Activated T-helper 1 cell treated with anti-CD3 and anti-CD28 coated beads, Interleukin-12 subunit alpha, Interleukin-12 subunit beta, Interleukin-2, Interleukin-4 antibody, amounts not matched to agents 30 ng/mL and 10 ng/mL and 1 ng/mL, durations not matched to agents 14 hours and 24 hours and 36 hours (primary cell): ENCODE measurements around the gene ATG5. TPM values are rescaled to one million over a fixed set of nuclear protein-coding genes. Genes with fewer than 3 reads are reported as not detected.
A peak's percentile ranks its signal among the peaks of the same experiment; 100 is the strongest.
"Not testable (repeated sequence)": the region's sequence is repeated elsewhere in the genome, so short reads cannot be mapped to it uniquely, and the experiment has no call there.

Source experiments
- DNase-seq: peaks from one replicate; pipeline ENCODE4 v3.0.0; 2021; ENCODE audit warnings: low spot score
- H3K27ac Mint-ChIP-seq: one replicate; pipeline ENCODE4 v1.8.0; 2021; ENCODE audit warnings: mild to moderate bottlenecking, mixed read lengths
- H3K27me3 Mint-ChIP-seq: one replicate; pipeline ENCODE4 v1.8.0; 2022; ENCODE audit warnings: mild to moderate bottlenecking, moderate library complexity, mixed read lengths; ENCODE audit not compliant: insufficient read depth
- H3K36me3 Mint-ChIP-seq: one replicate; pipeline ENCODE4 v1.8.0; 2021; ENCODE audit warnings: low read depth, mixed read lengths
- H3K4me1 Mint-ChIP-seq: one replicate; pipeline ENCODE4 v1.8.0; 2021; ENCODE audit warnings: low read depth, mixed read lengths
- H3K4me3 Mint-ChIP-seq: one replicate; pipeline ENCODE4 v1.8.0; 2021; ENCODE audit warnings: mild to moderate bottlenecking, moderate library complexity, mixed read lengths
- H3K9me3 Mint-ChIP-seq: one replicate; pipeline ENCODE4 v1.8.0; 2021; ENCODE audit warnings: mixed read lengths
- intact Hi-C: fragments of 100-400 bp; cut with micrococcal nuclease; formaldehyde crosslinking; loops from one replicate; pipeline ENCODE4 v1.15.1; 2024
- total RNA-seq: library from RNA; stranded (reverse); gene quantifications from 2 replicates; pipeline ENCODE4 v1.2.3, GENCODE V29; 2022

Gene ATG5
- total RNA-seq, 1 donor from 2014 or later, result 36.7 TPM

DNA sequence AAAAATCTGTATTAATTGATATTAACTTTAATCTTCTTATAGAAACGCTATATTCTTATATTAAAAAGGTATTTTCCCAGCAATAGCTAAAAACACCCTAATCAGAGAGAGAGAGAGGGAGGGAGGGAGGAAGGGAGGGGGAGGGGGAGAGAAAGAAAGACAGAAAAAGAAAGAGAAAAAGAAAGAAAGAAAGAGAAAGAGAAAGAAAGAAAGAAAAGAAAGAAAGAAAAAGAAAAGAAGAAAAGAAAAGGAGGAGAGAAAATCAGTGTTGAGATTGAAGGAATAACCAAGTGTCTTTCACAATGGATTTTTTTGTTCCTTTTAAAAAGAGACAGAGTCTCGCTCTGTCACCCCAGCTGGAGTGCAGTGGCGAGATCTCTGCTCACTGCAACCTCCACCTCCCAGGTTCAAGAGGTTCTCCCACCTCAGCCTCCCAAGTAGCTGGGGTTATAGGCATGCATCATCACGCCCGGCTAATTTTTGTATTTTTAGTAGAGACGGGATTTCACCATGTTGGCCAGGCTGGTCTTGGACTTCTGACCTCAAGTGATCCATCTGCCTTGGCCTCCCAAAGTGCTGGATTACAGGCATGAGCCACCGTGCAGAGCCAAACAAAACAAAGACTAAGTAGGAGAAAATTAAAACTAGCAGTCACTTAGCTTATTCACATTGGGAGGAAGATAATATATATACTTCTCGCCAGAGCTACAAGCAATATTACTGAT, 73.9 kb downstream of the ATG5 start:
- Mint-ChIP-seq H3K36me3 (peaks cover 16% of the 10 kb centered on the region), H3K4me1 (peaks cover 13% of the 10 kb centered on the region)
- DNase-seq, H3K4me3 Mint-ChIP-seq, H3K27me3 Mint-ChIP-seq, H3K27ac Mint-ChIP-seq, intact Hi-C loops, H3K9me3 Mint-ChIP-seq: not testable (repeated sequence)

DNA sequence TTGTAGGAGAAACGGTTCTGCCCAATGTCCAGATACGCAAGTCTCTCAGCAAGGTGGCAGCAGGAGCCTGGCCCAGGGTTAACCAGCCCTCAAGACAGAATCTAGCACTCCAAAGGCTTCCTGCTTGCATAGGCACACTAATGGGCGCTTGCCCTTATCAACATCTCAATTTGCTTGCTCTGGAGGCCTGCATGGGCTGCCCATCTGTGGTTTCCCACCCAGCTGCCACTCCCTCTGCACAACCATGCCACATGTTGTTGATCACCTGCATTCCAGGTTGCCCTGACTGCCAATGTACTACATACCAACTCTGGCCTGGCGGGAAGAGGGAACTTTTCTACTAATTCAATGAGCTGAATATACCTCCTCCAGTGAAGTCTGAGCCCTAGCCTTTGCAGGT, 74.6 kb downstream of the ATG5 start:
- Mint-ChIP-seq H3K36me3 (peaks cover 16% of the 10 kb centered on the region), H3K4me3 (no peak overlapping the region), H3K9me3 (no peaks in the 10 kb centered on the region), H3K27me3 (no peaks in the 10 kb centered on the region), H3K4me1 (peaks cover 18% of the 10 kb centered on the region), H3K27ac (no peak overlapping the region)
- no peak for DNase-seq
- intact Hi-C loops, result no loop called here

DNA sequence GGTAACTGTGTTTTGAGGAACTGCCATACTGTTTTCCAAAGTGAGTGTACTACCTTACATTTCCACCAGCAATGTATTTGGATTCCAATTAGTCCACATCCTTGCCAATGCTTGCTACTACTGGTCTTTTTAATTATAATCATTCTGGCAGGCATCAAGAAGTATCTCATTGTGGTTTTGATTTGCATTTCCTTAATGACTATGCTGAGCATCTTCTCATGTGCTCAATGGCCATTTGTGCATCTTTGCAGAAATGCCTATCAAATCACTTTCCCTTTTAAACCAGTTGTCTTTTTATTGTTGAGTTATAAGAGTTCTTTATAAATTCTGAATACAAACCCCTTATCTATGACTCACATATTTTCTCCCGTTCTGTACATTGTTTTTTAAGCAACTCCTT, 75.9 kb downstream of the ATG5 start:
- peaks cover 18% of the 10 kb centered on the region for H3K4me1 Mint-ChIP-seq
- intact Hi-C loops, result no loop called here
- H3K27ac Mint-ChIP-seq, result no peak overlapping the region
- no peak overlapping the region for H3K4me3 Mint-ChIP-seq
- no peak for DNase-seq
- H3K27me3 Mint-ChIP-seq, result no peaks in the 10 kb centered on the region
- H3K9me3 Mint-ChIP-seq, result no peaks in the 10 kb centered on the region
- H3K36me3 Mint-ChIP-seq, result peaks cover 16% of the 10 kb centered on the region

- intact Hi-C loops, result no loop called here
- Mint-ChIP-seq H3K9me3 (peaks cover 4% of the 10 kb centered on the region), H3K36me3 (peaks cover 27% of the 10 kb centered on the region), H3K4me3 (no peak overlapping the region), H3K27ac (no peak overlapping the region), H3K4me1 (peaks cover 19% of the 10 kb centered on the region), H3K27me3 (no peaks in the 10 kb centered on the region)
- DNase-seq, result no peak
Observed at GRCh38 chr6:106247733-106248132, 77.8 kb downstream of the ATG5 start.

- Mint-ChIP-seq H3K9me3 (peaks cover 4% of the 10 kb centered on the region), H3K4me3 (no peak overlapping the region), H3K36me3 (peaks cover 28% of the 10 kb centered on the region), H3K27me3 (no peaks in the 10 kb centered on the region), H3K4me1 (peaks cover 16% of the 10 kb centered on the region), H3K27ac (peak overlapping the region; percentile 26)
- intact Hi-C loops, result no loop called here
- DNase-seq, result no peak
Observed at GRCh38 chr6:106247293-106247692, 78.3 kb downstream of the ATG5 start.

DNA sequence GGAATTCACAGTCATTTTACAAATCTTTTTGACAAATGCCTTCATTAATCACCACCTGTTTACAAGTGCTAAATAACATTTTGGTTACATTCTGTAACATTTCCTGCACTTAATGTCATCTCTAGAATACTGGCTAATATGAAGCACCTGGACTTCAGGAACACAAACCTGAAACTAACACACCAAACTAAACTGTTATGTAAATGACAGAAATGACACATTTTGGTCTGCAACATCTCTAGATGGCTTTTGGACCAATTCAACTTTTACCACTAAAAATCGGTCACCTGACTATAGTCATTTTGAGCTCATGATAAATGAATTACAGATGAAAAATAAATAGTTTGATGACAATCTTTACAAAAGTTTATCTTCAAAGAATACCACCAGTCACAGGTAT, 80.6 kb downstream of the ATG5 start:
- Mint-ChIP-seq H3K27ac (no peak overlapping the region), H3K4me1 (peaks cover 16% of the 10 kb centered on the region), H3K9me3 (peaks cover 4% of the 10 kb centered on the region), H3K4me3 (no peak overlapping the region), H3K36me3 (peaks cover 30% of the 10 kb centered on the region), H3K27me3 (no peaks in the 10 kb centered on the region)
- intact Hi-C loops, result no loop called here
- DNase-seq, result no peak

GRCh38 chr6:106244521-106244920, 81.0 kb downstream of the ATG5 start:
- Mint-ChIP-seq H3K36me3 (peaks cover 30% of the 10 kb centered on the region), H3K9me3 (peaks cover 4% of the 10 kb centered on the region), H3K4me3 (no peak overlapping the region), H3K27me3 (no peaks in the 10 kb centered on the region), H3K27ac (no peak overlapping the region), H3K4me1 (peaks cover 16% of the 10 kb centered on the region)
- intact Hi-C loops, result no loop called here
- DNase-seq, result no peak

- Mint-ChIP-seq H3K4me3 (no peak overlapping the region), H3K36me3 (peaks cover 30% of the 10 kb centered on the region), H3K27ac (no peak overlapping the region), H3K9me3 (peaks cover 4% of the 10 kb centered on the region), H3K4me1 (peaks cover 16% of the 10 kb centered on the region), H3K27me3 (no peaks in the 10 kb centered on the region)
- intact Hi-C loops, result no loop called here
- DNase-seq, result no peak
Observed at GRCh38 chr6:106243261-106243660, 82.3 kb downstream of the ATG5 start.

DNA sequence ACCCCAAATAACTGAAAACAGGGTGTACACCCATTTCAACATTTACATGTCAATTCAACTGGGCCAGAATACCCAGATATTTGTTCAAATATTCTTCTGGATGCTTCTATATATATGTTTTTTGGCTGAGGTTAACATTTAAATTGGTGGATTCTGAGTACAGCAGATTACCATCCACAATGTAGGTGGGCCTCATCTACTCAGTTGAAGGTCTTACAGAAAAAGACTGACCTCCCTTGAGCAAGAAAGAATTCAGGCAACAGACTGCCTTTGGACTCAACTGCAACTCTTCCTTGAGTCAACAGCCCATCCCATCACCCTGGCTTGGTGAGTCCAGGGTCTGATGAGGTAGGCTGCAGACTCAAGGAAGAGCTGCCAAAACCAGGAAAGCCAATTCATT, 84.1 kb downstream of the ATG5 start:
- no peaks in the 10 kb centered on the region for H3K27me3 Mint-ChIP-seq
- peaks cover 15% of the 10 kb centered on the region for H3K4me1 Mint-ChIP-seq
- no peak overlapping the region for H3K27ac Mint-ChIP-seq
- H3K4me3 Mint-ChIP-seq, result no peak overlapping the region
- intact Hi-C loops, result no loop called here
- peaks cover 8% of the 10 kb centered on the region for H3K9me3 Mint-ChIP-seq
- peaks cover 21% of the 10 kb centered on the region for H3K36me3 Mint-ChIP-seq
- DNase-seq, result no peak

GRCh38 chr6:106237286-106237685, 88.3 kb downstream of the ATG5 start:
- H3K36me3 Mint-ChIP-seq, result peaks cover 29% of the 10 kb centered on the region
- H3K9me3 Mint-ChIP-seq, result peaks cover 20% of the 10 kb centered on the region
- no peak for DNase-seq
- no peak overlapping the region for H3K27ac Mint-ChIP-seq
- no peaks in the 10 kb centered on the region for H3K4me1 Mint-ChIP-seq
- intact Hi-C loops, result loop anchor here (5.0 kb wide), 1 partner anchor 40 kb away; no protein-coding TSS in a partner anchor
- H3K27me3 Mint-ChIP-seq, result no peaks in the 10 kb centered on the region
- H3K4me3 Mint-ChIP-seq, result no peak overlapping the region

DNA sequence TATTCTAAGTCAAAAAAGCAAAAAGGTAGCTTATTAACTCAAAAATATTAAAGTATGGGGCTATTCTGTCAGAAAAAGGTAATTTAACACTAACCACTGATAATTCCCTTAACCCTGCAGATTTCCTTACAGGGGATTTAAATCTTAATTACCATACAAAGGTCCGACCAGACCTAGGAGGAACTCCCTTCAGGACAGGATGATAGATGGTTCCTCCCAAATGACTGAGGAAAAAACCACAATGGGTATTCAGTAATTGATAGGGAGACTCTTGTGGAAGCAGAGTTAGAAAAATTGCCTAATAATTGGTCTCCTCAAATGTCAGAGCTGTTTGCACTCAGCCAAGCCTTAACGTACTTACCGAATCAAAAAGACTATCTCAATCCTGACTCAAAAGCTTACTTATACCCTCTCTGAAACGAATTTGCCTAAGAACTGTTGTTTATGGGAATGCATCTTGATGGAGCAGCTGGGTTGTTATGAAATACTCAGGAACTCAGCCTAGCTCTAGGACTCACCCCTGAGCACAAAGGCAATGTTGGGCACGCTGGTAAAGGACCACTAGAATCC, 95.6 kb downstream of the ATG5 start:
- H3K4me3 Mint-ChIP-seq, H3K27ac Mint-ChIP-seq, H3K9me3 Mint-ChIP-seq, H3K27me3 Mint-ChIP-seq, intact Hi-C loops, DNase-seq: not testable (repeated sequence)
- Mint-ChIP-seq H3K36me3 (peaks cover 19% of the 10 kb centered on the region), H3K4me1 (peaks cover 29% of the 10 kb centered on the region)

DNA sequence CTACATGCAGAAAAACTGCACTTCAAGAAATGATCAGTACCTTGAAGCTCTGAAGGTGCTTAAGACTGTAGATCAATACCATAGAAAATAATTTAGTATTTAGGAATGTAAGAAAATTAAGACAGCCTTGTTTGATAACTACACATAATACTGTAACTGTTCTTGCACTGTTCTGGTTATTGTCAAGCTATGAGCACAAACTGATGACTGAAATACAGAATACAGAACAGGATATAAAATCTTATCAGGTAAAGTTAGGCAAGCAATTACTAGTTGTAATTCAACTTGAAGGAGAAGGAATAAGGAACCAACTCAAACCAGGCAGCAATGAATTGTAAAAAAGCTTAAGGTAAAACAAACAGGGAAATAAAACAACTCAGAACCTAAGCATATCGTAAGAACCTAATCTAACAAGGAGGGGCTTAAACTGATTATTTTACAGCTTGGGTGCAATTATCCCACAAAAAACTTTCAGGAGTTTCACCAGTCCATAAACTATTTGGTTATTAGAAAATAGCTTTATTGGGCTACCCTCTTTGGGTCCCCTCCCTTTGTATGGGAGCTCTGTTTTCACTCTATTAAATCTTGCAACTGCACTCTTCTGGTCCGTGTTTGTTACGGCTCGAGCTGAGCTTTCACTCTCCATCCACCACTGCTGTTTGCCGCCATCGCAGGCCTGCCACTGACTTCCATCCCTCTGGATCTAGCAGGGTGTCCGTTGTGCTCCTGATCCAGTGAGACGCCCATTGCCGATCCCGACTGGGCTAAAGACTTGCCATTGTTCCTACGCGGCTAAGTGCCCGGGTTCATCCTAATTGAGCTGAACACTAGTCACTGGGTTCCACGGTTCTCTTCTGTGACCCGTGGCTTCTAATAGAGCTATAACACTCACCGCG, 97.7 kb downstream of the ATG5 start:
- DNase-seq, result no peak
- no peak overlapping the region for H3K4me3 Mint-ChIP-seq
- H3K4me1 Mint-ChIP-seq, result peaks cover 43% of the 10 kb centered on the region
- H3K9me3 Mint-ChIP-seq, result no peaks in the 10 kb centered on the region
- H3K27ac Mint-ChIP-seq, result no peak overlapping the region
- no peaks in the 10 kb centered on the region for H3K27me3 Mint-ChIP-seq
- intact Hi-C loops, result no loop called here
- H3K36me3 Mint-ChIP-seq, result peaks cover 17% of the 10 kb centered on the region

DNA sequence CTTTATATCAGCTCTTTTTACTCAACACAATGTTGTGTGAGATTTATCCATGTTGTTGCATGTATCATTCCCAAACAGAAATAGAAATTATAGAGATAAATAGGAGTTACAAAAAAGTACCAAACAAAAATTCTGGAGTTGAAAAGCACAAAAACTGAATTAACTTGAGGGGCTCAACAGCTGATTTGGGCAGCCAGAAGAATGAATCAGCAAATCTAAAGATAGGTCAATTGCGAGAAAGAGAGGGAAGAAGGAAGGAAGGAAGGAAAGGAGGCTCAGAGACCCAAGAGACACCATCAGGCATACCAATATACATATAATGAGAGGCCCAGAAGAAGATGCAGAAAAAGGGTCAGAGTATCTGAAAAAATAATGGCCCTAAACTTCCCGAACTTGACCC, 98.9 kb downstream of the ATG5 start:
- H3K36me3 Mint-ChIP-seq, result peaks cover 17% of the 10 kb centered on the region
- no peak overlapping the region for H3K4me3 Mint-ChIP-seq
- peak overlapping the region; percentile 2 for H3K27ac Mint-ChIP-seq

More for the DNA sequence above, 98.9 kb downstream of the ATG5 start:
- H3K9me3 Mint-ChIP-seq, result no peaks in the 10 kb centered on the region
- DNase-seq, result no peak
- no peaks in the 10 kb centered on the region for H3K27me3 Mint-ChIP-seq
- H3K4me1 Mint-ChIP-seq, result peaks cover 52% of the 10 kb centered on the region
- intact Hi-C loops, result no loop called here
